ENCODE data around the gene HTR6. TPM values are rescaled to one million over a fixed set of nuclear protein-coding genes. Genes with fewer than 3 reads are reported as not detected.

HTR6 gene
- total RNA-seq, 2 experiments from 2014 or later: not detected

GRCh38 chr1:19679691-19680090 lies 15.0 kb downstream of the HTR6 start:
- Histone ChIP-seq H3K79me2 (ENCODE audit: insufficient read depth, low read depth, low read length) (no peaks in the 10 kb centered on the region), H3K9me2 (ENCODE audit: insufficient read depth, low read length) (no peaks in the 10 kb centered on the region), H2AFZ (ENCODE audit: low read length) (no peak overlapping the region), H3K4me1 (ENCODE audit: insufficient read depth, low read length, poor library complexity, severe bottlenecking) (no peaks in the 10 kb centered on the region), H3K4me3 (ENCODE audit: low read depth, low read length, poor library complexity, severe bottlenecking) (no peak overlapping the region), H3K27ac (ENCODE audit: low read depth, low read length, poor library complexity, severe bottlenecking) (no peak overlapping the region), H3K36me3 (ENCODE audit: insufficient read depth, low read length) (no peaks in the 10 kb centered on the region), H3K4me2 (ENCODE audit: low read length) (no peak overlapping the region), H3K9me3 (ENCODE audit: low read length) (no peaks in the 10 kb centered on the region), H4K20me1 (ENCODE audit: insufficient read depth, low read length) (no peaks in the 10 kb centered on the region)
- TF ChIP-seq CTCF (conservative IDR thresholded peaks at IDR 0.05; ENCODE audit: low read length): no peak
- TF ChIP-seq EZH2phosphoT487 (IDR thresholded peaks at IDR 0.05; ENCODE audit: borderline replicate concordance, low read depth, low read length): no peak
- intact Hi-C loops (cut with micrococcal nuclease; ENCODE audit: unreplicated experiment): no loop called here
- DNase-seq (ENCODE audit: low spot score): no peak
- no TSS peak for BruUV-seq (replicated peaks)
- POLR2A ChIA-PET: interaction anchor here (0.6 kb wide), 1 partner anchor 524 kb away, joined by 3 read pairs; no protein-coding TSS in a partner anchor
- CTCF ChIA-PET (ENCODE audit: unreplicated experiment): no interaction called here

- no peak for DNase-seq (ENCODE audit: low spot score)
- no peaks in the 10 kb centered on the region for H4K20me1 ChIP-seq (ENCODE audit: insufficient read depth, low read length)
- POLR2A ChIA-PET: no interaction called here
- no peaks in the 10 kb centered on the region for H3K9me3 ChIP-seq (ENCODE audit: low read length)
- CTCF ChIA-PET (ENCODE audit: unreplicated experiment): no interaction called here
- no peak overlapping the region for H2AFZ ChIP-seq (ENCODE audit: low read length)
- no peaks in the 10 kb centered on the region for H3K36me3 ChIP-seq (ENCODE audit: insufficient read depth, low read length)
- no peak overlapping the region for H3K4me2 ChIP-seq (ENCODE audit: low read length)
- intact Hi-C loops (cut with micrococcal nuclease; ENCODE audit: unreplicated experiment): no loop called here
- no TSS peak for BruUV-seq (replicated peaks)
- H3K4me3 ChIP-seq (ENCODE audit: low read depth, low read length, poor library complexity, severe bottlenecking): no peak overlapping the region
- H3K9me2 ChIP-seq (ENCODE audit: insufficient read depth, low read length): no peaks in the 10 kb centered on the region
- no peaks in the 10 kb centered on the region for H3K4me1 ChIP-seq (ENCODE audit: insufficient read depth, low read length, poor library complexity, severe bottlenecking)
- H3K27ac ChIP-seq (ENCODE audit: low read depth, low read length, poor library complexity, severe bottlenecking): no peak overlapping the region
- TF ChIP-seq EZH2phosphoT487 (IDR thresholded peaks at IDR 0.05; ENCODE audit: borderline replicate concordance, low read depth, low read length) (no peak), CTCF (conservative IDR thresholded peaks at IDR 0.05; ENCODE audit: low read length) (no peak)
- H3K79me2 ChIP-seq (ENCODE audit: insufficient read depth, low read depth, low read length): no peaks in the 10 kb centered on the region
Measured at GRCh38 chr1:19680644-19681043, 16.0 kb downstream of the HTR6 start.

- intact Hi-C loops (cut with micrococcal nuclease; ENCODE audit: unreplicated experiment): no loop called here
Measured at GRCh38 chr1:19682257-19682656, 17.6 kb downstream of the HTR6 start.

More at GRCh38 chr1:19682257-19682656, 17.6 kb downstream of the HTR6 start:
- Histone ChIP-seq H3K9me2 (ENCODE audit: insufficient read depth, low read length) (no peaks in the 10 kb centered on the region), H3K27ac (ENCODE audit: low read depth, low read length, poor library complexity, severe bottlenecking) (no peak overlapping the region), H3K79me2 (ENCODE audit: insufficient read depth, low read depth, low read length) (no peaks in the 10 kb centered on the region), H2AFZ (ENCODE audit: low read length) (no peak overlapping the region), H3K9me3 (ENCODE audit: low read length) (no peaks in the 10 kb centered on the region), H3K4me2 (ENCODE audit: low read length) (no peak overlapping the region), H3K4me3 (ENCODE audit: low read depth, low read length, poor library complexity, severe bottlenecking) (no peak overlapping the region), H3K4me1 (ENCODE audit: insufficient read depth, low read length, poor library complexity, severe bottlenecking) (no peaks in the 10 kb centered on the region), H3K36me3 (ENCODE audit: insufficient read depth, low read length) (no peaks in the 10 kb centered on the region), H4K20me1 (ENCODE audit: insufficient read depth, low read length) (no peaks in the 10 kb centered on the region)
- CTCF ChIA-PET (ENCODE audit: unreplicated experiment): no interaction called here
- no TSS peak for BruUV-seq (replicated peaks)
- DNase-seq (ENCODE audit: low spot score): no peak
- POLR2A ChIA-PET: interaction anchor here (0.6 kb wide), 1 partner anchor 979 kb away, joined by 3 read pairs; the partner anchor contains the start of gene DDOST
- TF ChIP-seq CTCF (conservative IDR thresholded peaks at IDR 0.05; ENCODE audit: low read length): no peak
- no peak for TF ChIP-seq EZH2phosphoT487 (IDR thresholded peaks at IDR 0.05; ENCODE audit: borderline replicate concordance, low read depth, low read length)

All from OCI-LY7 (cell line).